Activated naive CD8-positive, alpha-beta T cell (primary cell): ENCODE data around the gene ZNF527.
A peak's percentile ranks its signal among the peaks of the same experiment; 100 is the strongest.
"Not testable (repeated sequence)": the region's sequence is repeated elsewhere in the genome, so short reads cannot be mapped to it uniquely, and the experiment has no call there.

Experiments used
- H3K27ac Mint-ChIP-seq: one replicate; pipeline ENCODE4 v1.8.0; 2021; ENCODE audit warnings: mixed read lengths
- H3K27me3 Mint-ChIP-seq: one replicate; pipeline ENCODE4 v1.8.0; 2021; ENCODE audit warnings: mixed read lengths
- H3K36me3 Mint-ChIP-seq: one replicate; pipeline ENCODE4 v1.8.0; 2021; ENCODE audit warnings: mixed read lengths
- H3K4me1 Mint-ChIP-seq: one replicate; pipeline ENCODE4 v1.8.0; 2021; ENCODE audit warnings: low read depth, mixed read lengths
- H3K4me3 Mint-ChIP-seq: one replicate; pipeline ENCODE4 v1.8.0; 2021; ENCODE audit warnings: mild to moderate bottlenecking, mixed read lengths
- H3K9me3 Mint-ChIP-seq: one replicate; pipeline ENCODE4 v1.8.0; 2021; ENCODE audit warnings: low read depth, mixed read lengths

Gene ZNF527

DNA sequence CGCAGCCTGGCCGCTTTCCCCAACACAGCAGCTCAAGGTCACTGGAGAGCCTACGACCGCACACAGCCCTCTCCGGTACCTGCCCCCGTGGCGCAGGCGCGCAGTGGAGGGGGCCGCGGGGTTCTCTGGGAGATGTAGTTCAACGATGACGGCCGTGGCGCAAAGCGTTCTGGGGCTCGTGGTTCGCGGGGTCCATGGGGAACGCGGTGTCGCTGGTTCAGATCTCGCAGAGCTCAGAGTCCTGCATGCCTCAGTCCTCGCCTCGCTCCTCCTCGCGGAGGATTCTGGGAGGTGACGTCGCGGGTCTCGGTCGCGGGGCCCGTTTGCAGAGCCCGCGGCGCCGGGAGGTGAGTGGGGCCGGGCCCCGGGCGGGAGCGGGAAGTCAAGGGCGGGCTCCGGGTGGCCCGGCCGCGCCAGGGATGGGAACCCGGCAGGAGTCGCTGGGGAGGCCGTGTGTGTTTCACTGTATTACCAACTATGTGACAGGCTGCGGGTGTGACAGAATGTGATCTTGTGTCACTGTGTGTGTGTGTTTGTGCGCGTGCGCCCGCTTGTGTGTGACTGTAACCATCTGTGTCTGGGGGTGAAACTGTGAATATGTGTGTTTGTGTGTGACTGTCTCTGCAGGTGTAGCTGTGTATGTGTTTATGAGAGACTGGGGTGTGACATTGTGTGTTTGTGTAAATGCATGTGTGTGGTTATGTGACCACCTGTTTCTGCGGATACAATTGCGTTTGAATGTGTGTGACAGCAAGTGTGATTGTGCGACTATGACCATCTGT lies at the start of gene ZNF527:
Gene ZNF527 (plus strand): TSS at position 220 of the 782 bp plus-strand sequence. CDS start 3,100 bp downstream, outside the sequence.
- H3K36me3 Mint-ChIP-seq: peaks cover 12% of the 10 kb centered on the region
- peak within 1 kb of the TSS; percentile 92 for H3K4me3 Mint-ChIP-seq
- no peaks in the 10 kb centered on the region for H3K27me3 Mint-ChIP-seq
- peaks cover 17% of the 10 kb centered on the region for H3K4me1 Mint-ChIP-seq
- peak within 1 kb of the TSS; percentile 94 for H3K27ac Mint-ChIP-seq
- H3K9me3 Mint-ChIP-seq: no peaks in the 10 kb centered on the region

DNA sequence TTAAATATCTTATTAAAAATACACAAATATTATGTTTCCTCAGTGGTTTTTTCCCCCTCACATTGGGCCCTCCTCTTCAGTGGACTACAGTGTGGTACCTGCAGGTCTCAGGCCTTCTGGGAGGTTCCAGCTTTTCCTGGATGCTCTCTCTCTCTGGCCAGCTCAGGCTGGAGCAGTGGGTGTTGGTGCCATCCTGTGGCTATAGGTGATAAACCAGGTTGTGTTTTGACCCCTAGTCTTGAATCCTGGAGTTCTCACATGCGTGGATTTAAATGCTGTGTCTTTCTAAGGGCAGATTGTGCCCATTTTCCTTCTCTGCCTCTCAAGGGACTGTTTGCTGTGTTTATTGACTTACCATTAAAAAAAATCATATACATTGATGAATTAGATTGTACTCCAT lies 41.2 kb upstream of the ZNF527 start:
- Mint-ChIP-seq H3K4me3 (no peak overlapping the region), H3K36me3 (peaks cover 18% of the 10 kb centered on the region), H3K9me3 (no peaks in the 10 kb centered on the region), H3K27me3 (no peaks in the 10 kb centered on the region), H3K27ac (no peak overlapping the region), H3K4me1 (peaks cover 14% of the 10 kb centered on the region)

DNA sequence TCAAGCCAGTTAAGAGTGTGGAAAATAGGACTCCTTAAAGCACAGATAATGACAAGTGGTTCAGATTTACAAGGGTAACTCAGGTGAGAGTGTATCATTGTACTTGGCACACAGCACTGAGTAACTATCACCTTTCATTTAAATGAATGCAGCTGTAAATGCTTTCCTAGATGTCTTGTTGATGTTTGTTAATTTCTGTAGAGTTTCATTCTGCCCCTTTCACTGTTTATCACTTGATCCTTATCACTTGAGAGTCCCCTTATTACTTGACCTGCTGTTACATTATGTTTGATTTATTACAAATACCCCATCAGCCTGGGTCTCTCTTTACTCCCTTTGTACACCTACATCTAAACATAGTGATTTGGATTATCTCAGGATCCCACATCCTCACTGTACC lies 38.1 kb upstream of the ZNF527 start:
- Mint-ChIP-seq H3K27me3 (no peaks in the 10 kb centered on the region), H3K9me3 (no peaks in the 10 kb centered on the region), H3K4me3 (no peak overlapping the region), H3K4me1 (peaks cover 28% of the 10 kb centered on the region), H3K27ac (no peak overlapping the region), H3K36me3 (peaks cover 24% of the 10 kb centered on the region)

DNA sequence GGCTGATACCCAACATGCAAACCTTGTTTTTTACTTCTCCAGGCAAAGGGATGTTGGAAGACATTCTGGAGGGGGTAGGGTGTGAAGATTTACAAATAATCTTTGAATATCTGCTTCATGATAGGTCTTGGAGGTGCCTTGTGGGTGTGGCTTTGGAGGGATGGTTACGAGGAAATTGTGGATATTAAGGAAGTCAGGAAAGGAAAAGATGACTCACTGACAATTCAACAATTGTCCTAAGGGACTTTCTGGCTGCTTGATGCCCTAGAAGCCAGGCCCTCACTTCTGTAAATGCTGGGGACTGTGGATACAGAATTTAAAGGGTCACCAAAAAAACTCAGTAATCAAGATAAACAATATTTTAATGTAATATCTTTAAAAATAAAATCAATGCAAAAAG lies 37.4 kb upstream of the ZNF527 start:
- Mint-ChIP-seq H3K4me1 (peaks cover 31% of the 10 kb centered on the region), H3K27me3 (no peaks in the 10 kb centered on the region), H3K27ac (no peak overlapping the region), H3K9me3 (no peaks in the 10 kb centered on the region), H3K36me3 (peaks cover 24% of the 10 kb centered on the region), H3K4me3 (peak overlapping the region; percentile 24)

DNA sequence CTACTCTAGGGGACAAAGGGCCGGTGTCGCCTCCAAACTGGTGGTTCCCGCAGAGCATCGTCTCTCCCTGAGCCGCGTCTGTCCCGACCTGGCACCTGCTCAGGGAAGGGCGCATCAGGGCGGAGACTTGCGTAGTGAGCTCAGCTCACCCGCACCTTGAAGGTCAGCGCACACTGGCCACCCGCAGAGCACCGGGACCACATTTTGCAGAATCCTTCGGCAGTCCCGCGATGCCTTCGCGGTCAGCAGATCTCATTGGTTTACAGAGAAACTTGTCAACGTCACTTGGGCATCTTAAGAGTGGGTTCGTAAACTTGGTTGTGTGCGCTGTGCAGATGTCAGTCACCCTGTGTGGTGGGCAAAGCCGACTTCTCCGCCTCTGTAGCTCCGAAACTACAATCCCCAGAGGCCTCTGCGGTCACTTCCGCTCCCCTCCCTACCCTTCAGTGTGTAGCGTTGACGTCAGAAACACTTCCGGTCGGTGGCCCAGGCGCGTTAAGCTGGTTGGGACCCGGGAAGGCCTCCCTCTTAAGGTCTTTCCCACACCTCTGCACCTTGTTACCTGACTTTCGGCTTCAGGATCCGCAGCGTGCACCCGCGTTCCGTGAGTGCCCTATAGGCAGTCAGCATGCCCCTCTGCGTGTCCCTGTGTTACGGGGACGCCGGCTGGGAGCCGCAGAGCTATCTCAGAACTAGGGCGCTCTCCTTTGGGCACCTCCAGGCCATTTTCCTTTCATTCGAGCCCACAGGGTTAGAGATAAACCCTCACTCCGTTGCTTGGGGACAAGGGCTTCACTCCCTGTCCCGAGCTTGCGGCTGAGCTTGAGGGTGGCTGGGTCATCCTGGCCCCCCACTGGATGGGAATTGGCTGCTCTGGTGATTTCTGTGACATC lies 36.5 kb upstream of the ZNF527 start:
- no peaks in the 10 kb centered on the region for H3K9me3 Mint-ChIP-seq
- peaks cover 20% of the 10 kb centered on the region for H3K36me3 Mint-ChIP-seq

DNA sequence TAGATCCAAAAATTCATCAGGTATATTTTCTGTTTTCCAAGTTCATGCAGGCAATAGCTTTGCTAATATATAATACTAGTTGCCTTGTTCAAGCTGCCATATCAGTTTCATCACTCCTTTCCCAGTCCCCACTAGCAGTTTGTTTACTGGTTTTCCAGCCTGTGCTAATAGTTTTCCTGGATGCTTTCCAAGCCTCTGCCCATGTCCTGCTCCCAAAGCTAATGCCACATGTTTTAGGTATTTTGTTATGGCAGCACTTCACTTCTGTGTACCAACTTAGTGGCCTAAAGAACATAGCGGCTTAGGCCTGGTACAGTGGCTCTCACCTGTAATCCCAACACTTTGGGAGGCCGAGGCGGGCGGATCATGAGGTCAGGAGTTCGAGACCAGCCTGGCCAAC lies 28.1 kb upstream of the ZNF527 start:
- Mint-ChIP-seq H3K4me3 (no peak overlapping the region), H3K27me3 (no peaks in the 10 kb centered on the region), H3K27ac (no peak overlapping the region), H3K9me3 (peaks cover 5% of the 10 kb centered on the region), H3K36me3 (peaks cover 33% of the 10 kb centered on the region), H3K4me1 (peaks cover 7% of the 10 kb centered on the region)

More for the DNA sequence above, 36.5 kb upstream of the ZNF527 start:
- no peaks in the 10 kb centered on the region for H3K27me3 Mint-ChIP-seq
- peak overlapping the region; percentile 73 for H3K27ac Mint-ChIP-seq
- peak overlapping the region; percentile 88 for H3K4me3 Mint-ChIP-seq
- H3K4me1 Mint-ChIP-seq: peaks cover 31% of the 10 kb centered on the region

DNA sequence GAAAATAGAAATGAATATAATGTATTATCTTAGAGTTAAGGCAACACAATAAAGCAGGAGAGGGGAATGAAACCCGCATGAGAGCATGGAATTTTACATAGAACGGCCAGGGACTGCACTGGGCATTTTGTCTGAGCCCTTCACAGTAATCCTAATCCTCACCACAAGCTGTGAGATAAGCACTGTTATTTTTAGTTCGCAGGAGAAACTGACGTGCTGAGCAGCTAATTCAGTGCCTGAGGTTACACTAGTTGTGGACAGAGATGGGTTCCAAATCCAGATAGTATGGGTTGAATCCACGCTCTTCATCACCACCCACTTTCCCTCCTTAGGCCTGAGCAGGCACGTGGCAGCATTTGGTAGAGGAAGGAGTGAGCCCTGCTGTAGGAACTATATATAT lies 24.8 kb upstream of the ZNF527 start:
- H3K27me3 Mint-ChIP-seq: no peaks in the 10 kb centered on the region
- peaks cover 5% of the 10 kb centered on the region for H3K9me3 Mint-ChIP-seq
- peaks cover 41% of the 10 kb centered on the region for H3K36me3 Mint-ChIP-seq
- no peak overlapping the region for H3K4me3 Mint-ChIP-seq
- no peak overlapping the region for H3K27ac Mint-ChIP-seq
- peaks cover 4% of the 10 kb centered on the region for H3K4me1 Mint-ChIP-seq

DNA sequence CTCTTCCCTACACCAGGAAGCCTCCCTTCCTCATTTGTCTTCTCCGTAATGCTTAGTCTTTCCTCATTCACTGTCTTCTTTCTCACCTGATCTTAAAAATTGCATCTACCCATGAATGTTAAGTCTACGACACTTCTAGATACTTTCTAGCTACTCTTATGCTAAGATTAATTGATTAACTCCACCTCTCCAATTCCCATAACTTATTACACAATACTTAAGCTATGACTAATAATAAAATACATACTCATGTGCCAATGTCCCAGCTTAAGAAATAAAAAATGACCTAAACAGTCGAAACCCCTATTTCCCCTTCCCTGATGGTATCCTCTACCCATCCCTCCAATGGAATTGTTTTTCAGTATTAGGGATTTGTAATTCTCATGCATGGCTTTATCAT lies 22.8 kb upstream of the ZNF527 start:
- Mint-ChIP-seq H3K4me1 (no peaks in the 10 kb centered on the region), H3K27me3 (no peaks in the 10 kb centered on the region), H3K36me3 (peaks cover 44% of the 10 kb centered on the region), H3K27ac (no peak overlapping the region), H3K4me3 (no peak overlapping the region), H3K9me3 (no peaks in the 10 kb centered on the region)

DNA sequence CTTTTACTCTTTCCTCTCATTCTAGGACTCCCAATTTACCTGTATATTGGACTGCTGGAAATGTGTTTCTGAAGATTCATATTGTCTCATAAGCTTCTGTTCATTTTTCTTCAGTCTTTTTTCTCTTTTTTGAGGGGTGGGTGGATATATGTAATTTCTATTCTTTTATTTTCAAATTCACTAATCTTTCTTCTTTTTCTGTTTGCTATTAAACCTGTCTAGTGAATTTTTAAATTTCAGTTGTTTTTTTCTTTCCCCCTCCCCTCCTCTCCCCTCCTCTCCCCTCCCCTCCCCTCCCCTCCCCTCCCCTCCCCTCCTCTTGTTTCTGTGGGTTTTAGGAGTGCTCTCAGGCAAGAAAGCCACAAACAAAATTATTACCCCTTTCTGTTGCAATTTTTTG lies 16.9 kb upstream of the ZNF527 start:
- Mint-ChIP-seq H3K36me3 (peaks cover 61% of the 10 kb centered on the region), H3K27me3 (no peaks in the 10 kb centered on the region), H3K27ac (no peak overlapping the region), H3K4me1 (peaks cover 3% of the 10 kb centered on the region), H3K9me3 (peaks cover 10% of the 10 kb centered on the region), H3K4me3 (no peak overlapping the region)

DNA sequence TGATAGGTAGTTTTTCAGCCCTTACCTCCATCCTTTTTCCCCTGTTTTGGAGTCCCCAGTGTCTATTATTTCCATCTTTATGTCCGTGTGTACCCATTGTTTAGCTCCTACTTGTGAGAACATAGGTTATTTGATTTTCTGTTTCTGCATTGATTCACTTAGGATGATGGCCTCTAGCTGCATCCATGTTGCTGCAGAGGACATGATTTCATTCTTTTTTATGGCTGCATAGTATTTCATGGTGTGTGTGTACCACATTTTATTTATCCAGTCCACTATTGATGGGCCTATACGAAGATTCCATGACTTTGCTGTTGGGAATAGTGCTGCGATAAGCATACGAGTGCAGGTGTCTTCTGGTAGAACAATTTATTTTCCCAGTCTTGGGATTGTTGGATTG lies 15.0 kb upstream of the ZNF527 start:
- Mint-ChIP-seq H3K4me3 (no peak overlapping the region), H3K27ac (no peak overlapping the region), H3K9me3 (peaks cover 12% of the 10 kb centered on the region), H3K36me3 (peaks cover 66% of the 10 kb centered on the region), H3K27me3 (no peaks in the 10 kb centered on the region), H3K4me1 (peaks cover 3% of the 10 kb centered on the region)

DNA sequence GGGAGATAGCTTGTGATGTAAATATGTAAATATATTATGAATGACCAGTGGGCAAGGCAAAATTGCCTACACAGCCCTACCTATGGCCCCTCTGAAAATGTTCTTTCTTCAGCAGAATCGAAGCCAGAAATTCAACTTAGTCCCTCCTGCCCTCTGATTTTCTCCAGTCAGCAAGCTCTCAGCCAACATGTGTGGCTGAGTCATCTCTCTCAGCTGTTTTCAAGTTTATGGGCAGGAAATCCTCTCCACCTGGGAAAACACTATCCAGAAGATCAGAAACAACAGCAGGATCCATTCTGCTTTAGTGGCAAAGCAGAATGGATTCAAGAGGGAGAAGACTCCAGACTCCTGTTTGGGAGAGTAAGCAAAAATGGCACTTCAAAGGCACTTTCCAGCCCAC lies 8.9 kb upstream of the ZNF527 start:
- no peak overlapping the region for H3K27ac Mint-ChIP-seq
- H3K27me3 Mint-ChIP-seq: no peaks in the 10 kb centered on the region
- H3K9me3 Mint-ChIP-seq: peaks cover 26% of the 10 kb centered on the region
- H3K36me3 Mint-ChIP-seq: peaks cover 66% of the 10 kb centered on the region
- no peak overlapping the region for H3K4me3 Mint-ChIP-seq
- no peaks in the 10 kb centered on the region for H3K4me1 Mint-ChIP-seq

DNA sequence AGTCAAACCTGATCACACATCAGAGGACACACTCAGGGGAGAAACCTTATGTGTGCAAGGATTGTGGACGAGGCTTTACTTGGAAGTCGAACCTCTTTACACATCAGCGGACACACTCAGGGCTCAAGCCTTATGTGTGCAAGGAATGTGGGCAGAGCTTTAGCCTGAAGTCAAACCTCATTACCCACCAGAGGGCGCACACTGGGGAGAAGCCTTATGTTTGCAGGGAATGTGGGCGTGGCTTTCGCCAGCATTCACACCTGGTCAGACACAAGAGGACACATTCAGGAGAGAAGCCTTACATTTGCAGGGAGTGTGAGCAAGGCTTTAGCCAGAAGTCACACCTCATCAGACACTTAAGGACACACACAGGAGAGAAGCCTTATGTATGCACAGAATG lies 8.2 kb upstream of the ZNF527 start:
- peaks cover 59% of the 10 kb centered on the region for H3K36me3 Mint-ChIP-seq
- no peak overlapping the region for H3K27ac Mint-ChIP-seq
- no peaks in the 10 kb centered on the region for H3K27me3 Mint-ChIP-seq
- H3K4me1 Mint-ChIP-seq: no peaks in the 10 kb centered on the region
- H3K9me3 Mint-ChIP-seq: peaks cover 18% of the 10 kb centered on the region
- no peak overlapping the region for H3K4me3 Mint-ChIP-seq

DNA sequence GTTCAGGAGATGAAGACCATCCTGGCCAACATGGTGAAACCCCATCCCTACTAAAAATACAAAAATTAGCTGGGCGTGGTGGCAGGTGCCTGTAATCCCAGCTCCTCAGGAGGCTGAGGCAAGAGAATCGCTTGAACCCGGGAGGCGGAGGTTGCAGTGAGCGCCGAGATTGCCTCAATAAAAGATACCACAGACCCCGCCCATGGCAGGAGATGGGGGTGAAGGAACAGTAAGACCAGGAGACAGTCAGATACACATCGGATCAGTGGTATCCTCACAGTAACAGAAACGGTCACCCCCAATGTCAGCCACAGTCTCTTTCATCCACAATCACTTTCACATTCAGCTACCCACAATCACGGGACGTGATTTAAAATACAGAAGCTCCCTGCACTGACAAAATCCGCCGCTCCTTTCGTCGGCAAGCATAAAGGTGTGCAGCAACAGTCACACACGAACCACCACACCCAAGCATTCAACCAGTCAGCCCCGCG lies 466 bp upstream of the ZNF527 start:
- H3K36me3 Mint-ChIP-seq: peaks cover 16% of the 10 kb centered on the region
- not testable (repeated sequence) for H3K9me3 Mint-ChIP-seq, H3K27me3 Mint-ChIP-seq
- peak overlapping the region; percentile 92 for H3K4me3 Mint-ChIP-seq
- peak overlapping the region; percentile 94 for H3K27ac Mint-ChIP-seq
- peaks cover 17% of the 10 kb centered on the region for H3K4me1 Mint-ChIP-seq

DNA sequence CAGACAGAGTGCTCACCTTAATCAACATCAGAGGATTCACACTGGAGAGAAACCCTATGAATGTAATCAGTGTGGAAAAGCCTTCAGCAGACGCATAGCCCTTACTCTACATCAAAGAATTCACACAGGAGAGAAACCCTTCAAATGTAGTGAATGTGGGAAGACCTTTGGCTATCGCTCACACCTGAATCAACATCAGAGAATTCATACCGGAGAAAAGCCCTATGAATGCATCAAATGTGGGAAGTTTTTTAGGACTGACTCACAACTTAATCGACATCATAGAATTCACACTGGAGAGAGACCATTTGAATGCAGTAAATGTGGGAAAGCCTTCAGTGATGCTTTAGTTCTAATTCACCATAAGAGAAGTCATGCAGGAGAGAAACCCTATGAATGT lies 18.3 kb downstream of the ZNF527 start:
- no peaks in the 10 kb centered on the region for H3K27me3 Mint-ChIP-seq
- H3K9me3 Mint-ChIP-seq: peaks cover 46% of the 10 kb centered on the region
- H3K4me1 Mint-ChIP-seq: no peaks in the 10 kb centered on the region
- peaks cover 50% of the 10 kb centered on the region for H3K36me3 Mint-ChIP-seq
- no peak overlapping the region for H3K27ac Mint-ChIP-seq
- no peak overlapping the region for H3K4me3 Mint-ChIP-seq

DNA sequence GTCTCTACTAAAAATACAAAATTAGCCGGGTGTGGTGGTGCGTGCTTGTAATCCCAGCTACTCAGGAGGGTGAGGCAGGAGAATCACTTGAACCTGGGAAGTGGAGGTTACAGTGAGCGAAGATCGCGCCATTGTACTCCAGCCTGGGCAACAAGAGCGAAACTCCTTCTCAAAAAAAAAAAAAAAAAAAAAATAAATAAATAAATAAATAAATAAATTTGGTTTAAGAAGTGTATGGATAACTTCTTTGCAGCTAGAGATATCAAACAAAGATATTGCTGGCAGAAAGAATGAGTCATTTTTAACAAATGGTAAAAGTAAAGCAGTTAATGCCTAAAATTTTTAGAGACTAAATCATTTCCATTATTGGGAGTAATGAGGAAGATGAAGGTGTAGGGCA lies 20.5 kb downstream of the ZNF527 start:
- H3K9me3 Mint-ChIP-seq: peaks cover 43% of the 10 kb centered on the region
- not testable (repeated sequence) for H3K4me3 Mint-ChIP-seq, H3K27ac Mint-ChIP-seq, H3K4me1 Mint-ChIP-seq, H3K27me3 Mint-ChIP-seq
- H3K36me3 Mint-ChIP-seq: peaks cover 39% of the 10 kb centered on the region
